ENCODE measurements around the gene BRD4. TPM values are rescaled to one million over a fixed set of nuclear protein-coding genes. Genes with fewer than 3 reads are reported as not detected.

BRD4 gene
- polyA plus RNA-seq, 1 donor from 2014 or later = 3.6 TPM

DNA sequence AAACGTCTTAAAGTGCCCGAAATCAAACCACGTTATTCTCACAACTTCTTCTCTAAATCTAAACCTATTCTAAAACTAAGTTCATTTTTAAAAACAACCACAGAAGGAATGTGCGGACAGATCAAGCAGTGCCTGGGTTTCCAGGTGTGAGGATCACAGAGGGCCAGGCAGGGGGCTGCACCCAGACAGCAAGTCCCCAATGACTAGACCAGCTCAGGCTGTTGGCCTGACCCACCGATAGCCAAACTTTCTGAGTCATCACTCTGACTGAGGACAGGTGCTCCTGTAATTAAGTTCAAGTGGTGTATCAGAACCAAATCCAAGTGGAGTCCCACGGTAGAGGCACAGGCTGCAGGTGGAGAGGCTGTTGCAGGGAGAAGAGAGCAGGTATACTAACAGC is 62.5 kb downstream of the BRD4 start:
- peaks cover 55% of the 10 kb centered on the region for H3K79me2 ChIP-seq (replicated peaks; ENCODE audit: insufficient read depth, low read length)
- TF ChIP-seq MXI1 (conservative IDR thresholded peaks at IDR 0.05; ENCODE audit: poor library complexity, severe bottlenecking) (no peak), EP300 (conservative IDR thresholded peaks at IDR 0.05; ENCODE audit: poor library complexity, severe bottlenecking) (no peak), EZH2 (IDR thresholded peaks at IDR 0.05; ENCODE audit: borderline replicate concordance, insufficient read depth, low read length, poor library complexity, severe bottlenecking) (no peak), POLR2AphosphoS5 (IDR thresholded peaks at IDR 0.05) (no peak), TAF1 (IDR thresholded peaks at IDR 0.05; ENCODE audit: low read depth) (no peak), SMC3 (conservative IDR thresholded peaks at IDR 0.05; ENCODE audit: poor library complexity) (no peak), RAD21 (conservative IDR thresholded peaks at IDR 0.05) (no peak)
- TF ChIP-seq, protein P1, sequence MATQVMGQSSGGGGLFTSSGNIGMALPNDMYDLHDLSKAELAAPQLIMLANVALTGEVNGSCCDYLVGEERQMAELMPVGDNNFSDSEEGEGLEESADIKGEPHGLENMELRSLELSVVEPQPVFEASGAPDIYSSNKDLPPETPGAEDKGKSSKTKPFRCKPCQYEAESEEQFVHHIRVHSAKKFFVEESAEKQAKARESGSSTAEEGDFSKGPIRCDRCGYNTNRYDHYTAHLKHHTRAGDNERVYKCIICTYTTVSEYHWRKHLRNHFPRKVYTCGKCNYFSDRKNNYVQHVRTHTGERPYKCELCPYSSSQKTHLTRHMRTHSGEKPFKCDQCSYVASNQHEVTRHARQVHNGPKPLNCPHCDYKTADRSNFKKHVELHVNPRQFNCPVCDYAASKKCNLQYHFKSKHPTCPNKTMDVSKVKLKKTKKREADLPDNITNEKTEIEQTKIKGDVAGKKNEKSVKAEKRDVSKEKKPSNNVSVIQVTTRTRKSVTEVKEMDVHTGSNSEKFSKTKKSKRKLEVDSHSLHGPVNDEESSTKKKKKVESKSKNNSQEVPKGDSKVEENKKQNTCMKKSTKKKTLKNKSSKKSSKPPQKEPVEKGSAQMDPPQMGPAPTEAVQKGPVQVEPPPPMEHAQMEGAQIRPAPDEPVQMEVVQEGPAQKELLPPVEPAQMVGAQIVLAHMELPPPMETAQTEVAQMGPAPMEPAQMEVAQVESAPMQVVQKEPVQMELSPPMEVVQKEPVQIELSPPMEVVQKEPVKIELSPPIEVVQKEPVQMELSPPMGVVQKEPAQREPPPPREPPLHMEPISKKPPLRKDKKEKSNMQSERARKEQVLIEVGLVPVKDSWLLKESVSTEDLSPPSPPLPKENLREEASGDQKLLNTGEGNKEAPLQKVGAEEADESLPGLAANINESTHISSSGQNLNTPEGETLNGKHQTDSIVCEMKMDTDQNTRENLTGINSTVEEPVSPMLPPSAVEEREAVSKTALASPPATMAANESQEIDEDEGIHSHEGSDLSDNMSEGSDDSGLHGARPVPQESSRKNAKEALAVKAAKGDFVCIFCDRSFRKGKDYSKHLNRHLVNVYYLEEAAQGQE (IDR thresholded peaks at IDR 0.05; ENCODE audit: borderline replicate concordance) = no peak
- TF ChIP-seq, protein P2, sequence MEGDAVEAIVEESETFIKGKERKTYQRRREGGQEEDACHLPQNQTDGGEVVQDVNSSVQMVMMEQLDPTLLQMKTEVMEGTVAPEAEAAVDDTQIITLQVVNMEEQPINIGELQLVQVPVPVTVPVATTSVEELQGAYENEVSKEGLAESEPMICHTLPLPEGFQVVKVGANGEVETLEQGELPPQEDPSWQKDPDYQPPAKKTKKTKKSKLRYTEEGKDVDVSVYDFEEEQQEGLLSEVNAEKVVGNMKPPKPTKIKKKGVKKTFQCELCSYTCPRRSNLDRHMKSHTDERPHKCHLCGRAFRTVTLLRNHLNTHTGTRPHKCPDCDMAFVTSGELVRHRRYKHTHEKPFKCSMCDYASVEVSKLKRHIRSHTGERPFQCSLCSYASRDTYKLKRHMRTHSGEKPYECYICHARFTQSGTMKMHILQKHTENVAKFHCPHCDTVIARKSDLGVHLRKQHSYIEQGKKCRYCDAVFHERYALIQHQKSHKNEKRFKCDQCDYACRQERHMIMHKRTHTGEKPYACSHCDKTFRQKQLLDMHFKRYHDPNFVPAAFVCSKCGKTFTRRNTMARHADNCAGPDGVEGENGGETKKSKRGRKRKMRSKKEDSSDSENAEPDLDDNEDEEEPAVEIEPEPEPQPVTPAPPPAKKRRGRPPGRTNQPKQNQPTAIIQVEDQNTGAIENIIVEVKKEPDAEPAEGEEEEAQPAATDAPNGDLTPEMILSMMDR (IDR thresholded peaks at IDR 0.05; ENCODE audit: poor library complexity, severe bottlenecking) = no peak
- no peak overlapping the region for H3K27ac ChIP-seq (ENCODE audit: low read length)

DNA sequence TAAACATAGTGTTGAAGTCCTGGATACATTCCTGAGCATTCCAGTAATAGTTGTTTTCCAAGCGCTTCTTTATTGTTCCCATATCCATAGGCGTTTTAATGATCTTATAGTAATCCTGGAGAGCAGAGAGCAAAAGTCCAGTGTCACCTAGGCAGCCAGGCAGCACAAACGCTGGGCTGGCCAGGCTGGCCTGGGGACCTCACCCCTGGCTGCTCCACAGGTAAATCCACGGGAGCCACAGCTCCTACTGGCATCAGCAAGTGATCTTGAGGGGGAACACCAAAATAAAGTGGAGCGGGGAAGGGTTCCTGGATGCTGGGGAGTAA is 63.4 kb downstream of the BRD4 start:
- Histone ChIP-seq H3K9me3 (ENCODE audit: low read length) (no peaks in the 10 kb centered on the region), H3K4me3 (ENCODE audit: low read length) (no peak overlapping the region), H3F3A (ENCODE audit: insufficient read depth, low read length, poor library complexity, severe bottlenecking) (no peaks in the 10 kb centered on the region), H2AFZ (ENCODE audit: low read depth, low read length) (no peak overlapping the region), H3K9ac (ENCODE audit: low read length) (no peak overlapping the region), H3K4me2 (ENCODE audit: low read length) (no peak overlapping the region), H3K27ac (ENCODE audit: low read length) (no peak overlapping the region), H3K79me2 (replicated peaks; ENCODE audit: insufficient read depth, low read length) (peaks cover 46% of the 10 kb centered on the region), H3K36me3 (ENCODE audit: insufficient read depth, low read length) (no peaks in the 10 kb centered on the region), H4K20me1 (ENCODE audit: insufficient read depth) (peaks cover 7% of the 10 kb centered on the region), H3K27me3 (ENCODE audit: insufficient read depth, low read depth, low read length) (no peaks in the 10 kb centered on the region), H3K9me2 (ENCODE audit: insufficient read depth, low read length) (no peaks in the 10 kb centered on the region)
- no peak for TF ChIP-seq MXI1 (conservative IDR thresholded peaks at IDR 0.05; ENCODE audit: poor library complexity, severe bottlenecking)
- no peak for TF ChIP-seq RAD21 (conservative IDR thresholded peaks at IDR 0.05)
- no peak for TF ChIP-seq SMC3 (conservative IDR thresholded peaks at IDR 0.05; ENCODE audit: poor library complexity)
- TF ChIP-seq, protein P2 (IDR thresholded peaks at IDR 0.05; ENCODE audit: poor library complexity, severe bottlenecking) = no peak
- no peak for TF ChIP-seq EP300 (conservative IDR thresholded peaks at IDR 0.05; ENCODE audit: poor library complexity, severe bottlenecking)
- no peak for TF ChIP-seq EZH2 (IDR thresholded peaks at IDR 0.05; ENCODE audit: borderline replicate concordance, insufficient read depth, low read length, poor library complexity, severe bottlenecking)
- TF ChIP-seq, protein P1 (IDR thresholded peaks at IDR 0.05; ENCODE audit: borderline replicate concordance) = no peak
- TF ChIP-seq TAF1 (IDR thresholded peaks at IDR 0.05; ENCODE audit: low read depth) = no peak
- no peak for TF ChIP-seq POLR2AphosphoS5 (IDR thresholded peaks at IDR 0.05)

More for the DNA sequence above, 62.5 kb downstream of the BRD4 start:
- Histone ChIP-seq H3F3A (ENCODE audit: insufficient read depth, low read length, poor library complexity, severe bottlenecking) (no peaks in the 10 kb centered on the region), H3K4me3 (ENCODE audit: low read length) (no peak overlapping the region), H3K36me3 (ENCODE audit: insufficient read depth, low read length) (no peaks in the 10 kb centered on the region), H3K27me3 (ENCODE audit: insufficient read depth, low read depth, low read length) (no peaks in the 10 kb centered on the region), H3K9me2 (ENCODE audit: insufficient read depth, low read length) (no peaks in the 10 kb centered on the region), H4K20me1 (ENCODE audit: insufficient read depth) (peaks cover 7% of the 10 kb centered on the region), H2AFZ (ENCODE audit: low read depth, low read length) (no peak overlapping the region), H3K4me2 (ENCODE audit: low read length) (no peak overlapping the region), H3K9me3 (ENCODE audit: low read length) (no peaks in the 10 kb centered on the region), H3K9ac (ENCODE audit: low read length) (no peak overlapping the region)

All from neural cell (in vitro differentiated cells).